GM12872 (cell line): ENCODE data around the gene KPNA2.

Experiments used
- CTCF ChIP-seq: IDR thresholded peaks from 3 replicates; pipeline ENCODE4 v1.5.1; 2011; ENCODE audit warnings: low read depth, mild to moderate bottlenecking, low read length, moderate library complexity; ENCODE audit not compliant: insufficient read depth

KPNA2 gene

GRCh38 chr17:68035523-68036303, at the start of gene KPNA2:
Gene KPNA2 (plus strand): TSS chr17:68035735. CDS start chr17:68037133, 1,398 bp downstream.
- no peak for TF ChIP-seq CTCF

DNA sequence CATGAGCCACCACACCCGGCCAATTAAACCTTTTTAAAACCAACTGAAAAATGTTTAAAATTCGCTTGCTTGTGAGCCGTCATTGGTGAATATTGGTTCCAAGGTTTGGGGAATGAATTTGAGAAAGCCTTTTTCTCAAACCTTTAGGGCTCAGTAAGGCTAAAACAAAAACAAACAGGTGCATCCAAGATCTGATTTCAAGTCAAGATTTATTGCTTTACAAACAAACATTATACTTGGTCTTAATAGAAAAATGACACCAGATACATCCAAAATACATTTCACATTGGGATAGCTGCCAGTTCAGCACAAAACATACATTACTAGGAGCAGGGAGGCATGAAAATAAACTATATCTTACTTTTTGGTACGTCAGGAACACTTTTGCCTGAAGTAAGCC, 44.6 kb upstream of the KPNA2 start:
- no peak for TF ChIP-seq CTCF

DNA sequence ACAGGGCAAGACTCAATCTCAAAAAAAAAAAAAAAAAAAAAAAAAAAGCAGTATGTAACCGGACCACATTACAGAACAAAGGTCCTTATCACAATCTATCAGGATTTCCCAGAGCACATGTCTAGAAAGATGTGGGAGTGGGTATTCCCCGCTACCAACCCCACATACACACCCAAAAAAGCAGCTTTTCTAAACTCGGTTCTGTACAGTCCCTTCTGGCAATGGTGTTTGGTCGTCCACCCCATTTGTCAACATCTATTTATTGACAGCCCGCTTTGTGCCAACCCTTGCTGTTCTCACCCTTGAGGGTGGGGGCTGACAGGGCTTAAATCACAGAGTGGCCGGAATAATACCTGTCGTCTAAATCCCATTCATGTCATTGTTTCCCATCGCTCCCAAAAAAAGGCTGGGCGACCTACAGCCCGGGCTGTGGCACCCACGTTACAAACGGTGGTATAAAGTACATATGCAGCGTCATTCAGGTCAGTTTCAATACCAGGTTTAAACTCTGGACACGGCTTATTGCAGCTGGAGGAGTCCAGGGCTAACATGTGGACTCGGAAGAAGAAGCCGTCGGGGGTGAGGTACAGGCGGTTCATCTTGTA, 42.9 kb upstream of the KPNA2 start:
- TF ChIP-seq CTCF = no peak

- no peak for TF ChIP-seq CTCF
Observed at GRCh38 chr17:67993153-67993997, 42.2 kb upstream of the KPNA2 start.

DNA sequence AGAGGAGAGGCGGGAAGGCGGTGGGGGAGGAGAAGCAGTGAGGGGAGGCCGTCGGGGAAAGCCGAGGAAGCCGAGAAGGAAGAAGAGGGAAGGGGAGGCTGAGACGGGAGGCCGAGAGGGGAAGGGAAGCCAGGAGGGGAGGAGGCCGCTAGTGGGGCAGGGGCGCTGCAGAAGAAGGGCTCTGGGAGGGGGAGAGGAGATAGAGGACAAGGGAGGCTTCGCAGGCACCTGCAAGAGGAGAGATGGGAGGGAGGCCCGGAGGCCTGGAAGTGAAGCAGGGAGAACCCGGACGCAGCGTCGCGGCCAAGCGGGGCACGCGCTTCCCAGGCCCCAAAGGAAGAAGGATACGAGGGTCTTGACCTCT, 41.6 kb upstream of the KPNA2 start:
- no peak for TF ChIP-seq CTCF

DNA sequence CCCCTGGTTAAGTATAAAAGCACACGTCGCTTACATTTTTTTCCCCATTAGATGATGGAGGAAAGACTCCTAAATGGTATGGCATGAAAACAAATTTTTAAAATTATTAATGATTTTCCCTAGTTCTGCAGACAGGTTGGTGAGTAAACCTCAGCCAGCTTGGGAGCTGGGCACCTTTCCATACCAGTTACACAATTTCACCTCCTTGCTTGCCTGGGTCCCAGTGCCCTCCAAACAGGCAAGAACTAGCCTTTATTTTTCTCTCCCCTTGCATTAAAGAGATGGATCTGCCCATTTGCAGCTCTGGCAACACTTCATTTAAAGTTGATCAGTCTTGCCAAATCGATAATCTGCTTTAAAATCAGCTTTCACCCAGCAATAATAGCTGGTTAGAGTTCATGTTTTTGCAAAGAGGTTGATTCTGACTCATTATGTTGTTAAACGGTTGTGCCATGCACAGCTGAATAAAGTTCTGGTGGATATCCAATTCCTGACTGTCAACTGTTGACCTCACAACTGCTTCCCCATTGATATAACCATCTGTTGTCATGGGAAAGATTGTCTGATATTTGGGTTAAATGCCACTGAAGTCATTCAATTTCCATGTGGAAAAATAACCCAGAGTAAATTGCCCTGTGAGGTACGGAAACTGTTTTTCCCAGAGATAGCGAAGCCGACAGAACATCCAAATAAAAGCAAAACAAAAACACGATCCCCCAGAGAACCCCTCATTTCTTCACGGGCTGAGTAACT, 40.5 kb upstream of the KPNA2 start:
- TF ChIP-seq CTCF = no peak
